ENCODE measurements around the gene MRPL12. TPM values are rescaled to one million over a fixed set of nuclear protein-coding genes. Genes with fewer than 3 reads are reported as not detected.

Gene MRPL12
- total and polyA plus RNA-seq, 2 of the 8 experiments (the other 6 are each of a cell fraction or from before 2014, with no cell fraction given), result 120 to 141 TPM

DNA sequence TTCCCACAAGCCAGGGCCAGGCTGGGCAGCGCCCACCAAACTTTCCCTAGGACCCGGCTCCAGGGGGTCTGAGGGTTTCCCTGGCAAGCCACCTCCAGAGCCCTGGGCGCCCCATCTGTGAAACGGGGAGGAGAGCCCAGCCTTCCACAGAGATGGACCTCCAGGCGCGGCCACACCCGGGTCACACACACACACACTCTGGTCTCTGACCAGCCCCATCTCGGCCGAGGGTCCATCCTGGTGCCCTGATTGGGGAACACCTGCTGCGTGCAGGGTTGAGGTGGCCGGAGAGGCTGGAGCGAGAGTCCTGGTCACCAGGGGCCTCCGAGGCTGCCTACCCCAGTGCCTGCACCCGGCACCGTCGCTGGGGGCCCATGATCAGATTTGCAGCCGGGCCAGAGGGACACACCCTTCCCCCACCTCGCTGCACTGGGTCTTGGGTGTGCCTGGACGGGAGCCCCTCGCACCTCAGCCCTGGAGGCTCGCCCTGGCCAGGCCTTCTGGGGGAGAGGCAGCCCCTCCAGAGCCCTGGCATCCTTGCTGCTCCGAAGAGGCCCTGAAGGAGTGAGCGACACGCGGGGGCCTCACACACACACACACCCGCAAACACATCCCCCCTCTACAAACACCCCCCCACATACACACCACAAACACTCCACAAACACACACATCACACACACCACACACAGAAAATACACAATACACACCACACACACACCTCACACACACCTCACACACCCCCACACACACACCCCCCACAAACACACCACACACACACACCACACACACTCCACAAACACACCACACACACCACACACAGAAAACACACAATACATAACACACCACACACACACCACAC, 38.7 kb downstream of the MRPL12 start (continued):
- TF ChIP-seq, protein P1, sequence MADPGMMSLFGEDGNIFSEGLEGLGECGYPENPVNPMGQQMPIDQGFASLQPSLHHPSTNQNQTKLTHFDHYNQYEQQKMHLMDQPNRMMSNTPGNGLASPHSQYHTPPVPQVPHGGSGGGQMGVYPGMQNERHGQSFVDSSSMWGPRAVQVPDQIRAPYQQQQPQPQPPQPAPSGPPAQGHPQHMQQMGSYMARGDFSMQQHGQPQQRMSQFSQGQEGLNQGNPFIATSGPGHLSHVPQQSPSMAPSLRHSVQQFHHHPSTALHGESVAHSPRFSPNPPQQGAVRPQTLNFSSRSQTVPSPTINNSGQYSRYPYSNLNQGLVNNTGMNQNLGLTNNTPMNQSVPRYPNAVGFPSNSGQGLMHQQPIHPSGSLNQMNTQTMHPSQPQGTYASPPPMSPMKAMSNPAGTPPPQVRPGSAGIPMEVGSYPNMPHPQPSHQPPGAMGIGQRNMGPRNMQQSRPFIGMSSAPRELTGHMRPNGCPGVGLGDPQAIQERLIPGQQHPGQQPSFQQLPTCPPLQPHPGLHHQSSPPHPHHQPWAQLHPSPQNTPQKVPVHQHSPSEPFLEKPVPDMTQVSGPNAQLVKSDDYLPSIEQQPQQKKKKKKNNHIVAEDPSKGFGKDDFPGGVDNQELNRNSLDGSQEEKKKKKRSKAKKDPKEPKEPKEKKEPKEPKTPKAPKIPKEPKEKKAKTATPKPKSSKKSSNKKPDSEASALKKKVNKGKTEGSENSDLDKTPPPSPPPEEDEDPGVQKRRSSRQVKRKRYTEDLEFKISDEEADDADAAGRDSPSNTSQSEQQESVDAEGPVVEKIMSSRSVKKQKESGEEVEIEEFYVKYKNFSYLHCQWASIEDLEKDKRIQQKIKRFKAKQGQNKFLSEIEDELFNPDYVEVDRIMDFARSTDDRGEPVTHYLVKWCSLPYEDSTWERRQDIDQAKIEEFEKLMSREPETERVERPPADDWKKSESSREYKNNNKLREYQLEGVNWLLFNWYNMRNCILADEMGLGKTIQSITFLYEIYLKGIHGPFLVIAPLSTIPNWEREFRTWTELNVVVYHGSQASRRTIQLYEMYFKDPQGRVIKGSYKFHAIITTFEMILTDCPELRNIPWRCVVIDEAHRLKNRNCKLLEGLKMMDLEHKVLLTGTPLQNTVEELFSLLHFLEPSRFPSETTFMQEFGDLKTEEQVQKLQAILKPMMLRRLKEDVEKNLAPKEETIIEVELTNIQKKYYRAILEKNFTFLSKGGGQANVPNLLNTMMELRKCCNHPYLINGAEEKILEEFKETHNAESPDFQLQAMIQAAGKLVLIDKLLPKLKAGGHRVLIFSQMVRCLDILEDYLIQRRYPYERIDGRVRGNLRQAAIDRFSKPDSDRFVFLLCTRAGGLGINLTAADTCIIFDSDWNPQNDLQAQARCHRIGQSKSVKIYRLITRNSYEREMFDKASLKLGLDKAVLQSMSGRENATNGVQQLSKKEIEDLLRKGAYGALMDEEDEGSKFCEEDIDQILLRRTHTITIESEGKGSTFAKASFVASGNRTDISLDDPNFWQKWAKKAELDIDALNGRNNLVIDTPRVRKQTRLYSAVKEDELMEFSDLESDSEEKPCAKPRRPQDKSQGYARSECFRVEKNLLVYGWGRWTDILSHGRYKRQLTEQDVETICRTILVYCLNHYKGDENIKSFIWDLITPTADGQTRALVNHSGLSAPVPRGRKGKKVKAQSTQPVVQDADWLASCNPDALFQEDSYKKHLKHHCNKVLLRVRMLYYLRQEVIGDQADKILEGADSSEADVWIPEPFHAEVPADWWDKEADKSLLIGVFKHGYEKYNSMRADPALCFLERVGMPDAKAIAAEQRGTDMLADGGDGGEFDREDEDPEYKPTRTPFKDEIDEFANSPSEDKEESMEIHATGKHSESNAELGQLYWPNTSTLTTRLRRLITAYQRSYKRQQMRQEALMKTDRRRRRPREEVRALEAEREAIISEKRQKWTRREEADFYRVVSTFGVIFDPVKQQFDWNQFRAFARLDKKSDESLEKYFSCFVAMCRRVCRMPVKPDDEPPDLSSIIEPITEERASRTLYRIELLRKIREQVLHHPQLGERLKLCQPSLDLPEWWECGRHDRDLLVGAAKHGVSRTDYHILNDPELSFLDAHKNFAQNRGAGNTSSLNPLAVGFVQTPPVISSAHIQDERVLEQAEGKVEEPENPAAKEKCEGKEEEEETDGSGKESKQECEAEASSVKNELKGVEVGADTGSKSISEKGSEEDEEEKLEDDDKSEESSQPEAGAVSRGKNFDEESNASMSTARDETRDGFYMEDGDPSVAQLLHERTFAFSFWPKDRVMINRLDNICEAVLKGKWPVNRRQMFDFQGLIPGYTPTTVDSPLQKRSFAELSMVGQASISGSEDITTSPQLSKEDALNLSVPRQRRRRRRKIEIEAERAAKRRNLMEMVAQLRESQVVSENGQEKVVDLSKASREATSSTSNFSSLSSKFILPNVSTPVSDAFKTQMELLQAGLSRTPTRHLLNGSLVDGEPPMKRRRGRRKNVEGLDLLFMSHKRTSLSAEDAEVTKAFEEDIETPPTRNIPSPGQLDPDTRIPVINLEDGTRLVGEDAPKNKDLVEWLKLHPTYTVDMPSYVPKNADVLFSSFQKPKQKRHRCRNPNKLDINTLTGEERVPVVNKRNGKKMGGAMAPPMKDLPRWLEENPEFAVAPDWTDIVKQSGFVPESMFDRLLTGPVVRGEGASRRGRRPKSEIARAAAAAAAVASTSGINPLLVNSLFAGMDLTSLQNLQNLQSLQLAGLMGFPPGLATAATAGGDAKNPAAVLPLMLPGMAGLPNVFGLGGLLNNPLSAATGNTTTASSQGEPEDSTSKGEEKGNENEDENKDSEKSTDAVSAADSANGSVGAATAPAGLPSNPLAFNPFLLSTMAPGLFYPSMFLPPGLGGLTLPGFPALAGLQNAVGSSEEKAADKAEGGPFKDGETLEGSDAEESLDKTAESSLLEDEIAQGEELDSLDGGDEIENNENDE (IDR thresholded peaks at IDR 0.05; ENCODE audit: insufficient replicate concordance, low read length), result no peak
- TF ChIP-seq CBX5 (IDR thresholded peaks at IDR 0.05; ENCODE audit: low read depth, low read length), result no peak
- no peak for TF ChIP-seq JUN (IDR thresholded peaks at IDR 0.05; ENCODE audit: low read depth, low read length)
- no peak for TF ChIP-seq TEAD4 (IDR thresholded peaks at IDR 0.05; ENCODE audit: low read depth, low read length)
- TF ChIP-seq BRCA1 (IDR thresholded peaks at IDR 0.05; ENCODE audit: low read depth, low read length), result no peak
- TF ChIP-seq NRF1 (IDR thresholded peaks at IDR 0.05; ENCODE audit: low read depth, low read length), result no peak
- TF ChIP-seq SRF (IDR thresholded peaks at IDR 0.05; ENCODE audit: low read depth, low read length), result no peak
- TF ChIP-seq SP2 (IDR thresholded peaks at IDR 0.05; ENCODE audit: low read length), result no peak
- TF ChIP-seq, protein P2, sequence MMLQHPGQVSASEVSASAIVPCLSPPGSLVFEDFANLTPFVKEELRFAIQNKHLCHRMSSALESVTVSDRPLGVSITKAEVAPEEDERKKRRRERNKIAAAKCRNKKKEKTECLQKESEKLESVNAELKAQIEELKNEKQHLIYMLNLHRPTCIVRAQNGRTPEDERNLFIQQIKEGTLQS (IDR thresholded peaks at IDR 0.05; ENCODE audit: insufficient read depth, low read depth, low read length), result no peak
- TF ChIP-seq, protein P3, sequence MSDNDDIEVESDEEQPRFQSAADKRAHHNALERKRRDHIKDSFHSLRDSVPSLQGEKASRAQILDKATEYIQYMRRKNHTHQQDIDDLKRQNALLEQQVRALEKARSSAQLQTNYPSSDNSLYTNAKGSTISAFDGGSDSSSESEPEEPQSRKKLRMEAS (IDR thresholded peaks at IDR 0.05), result no peak
